OCI-LY1 (cell line): Measurements from ENCODE around the gene CXCL12.

Experiments used
- CTCF ChIP-seq: fragments of 200-600 bp; sonication (generic), shearing (Covaris generic); IDR thresholded peaks from 2 replicates; pipeline ENCODE4 v1.5.1; 2017; ENCODE audit warnings: mild to moderate bottlenecking, antibody characterized with exemption, low read length, moderate library complexity, mixed read lengths
- EZH2 ChIP-seq: fragments of 200-600 bp; sonication (generic), shearing (Covaris generic); IDR thresholded peaks from 2 replicates; pipeline ENCODE4 v1.8.0; 2017; ENCODE audit warnings: borderline replicate concordance, mixed run types, mild to moderate bottlenecking, antibody characterized with exemption, low read length, moderate library complexity, mixed read lengths

- TF ChIP-seq CTCF (no peak), EZH2 (no peak)
Measured at GRCh38 chr10:44361109-44361508, 23.8 kb downstream of the CXCL12 start.
